NCI-H510A (cell line): ENCODE results near the gene ANGPTL5.
"Not testable (repeated sequence)": the region's sequence is repeated elsewhere in the genome, so short reads cannot be mapped to it uniquely, and the experiment has no call there.

Source experiments
- DNase-seq: peaks from one replicate; lab custom pipeline; 2025; lab: John Stamatoyannopoulos, UW

ANGPTL5 gene

GRCh38 chr11:101885631-101886030, 30.7 kb downstream of the ANGPTL5 start:
- DNase-seq, result no peak

GRCh38 chr11:101881586-101881985, 34.7 kb downstream of the ANGPTL5 start:
- DNase-seq, result no peak

- no peak for DNase-seq
These were observed 36.1 kb downstream of the ANGPTL5 start for GRCh38 chr11:101880222-101880621.

- no peak for DNase-seq
These were observed 44.0 kb downstream of the ANGPTL5 start for GRCh38 chr11:101872171-101872882.

- no peak for DNase-seq
These were observed 45.8 kb downstream of the ANGPTL5 start for GRCh38 chr11:101870510-101870909.

GRCh38 chr11:101867951-101868350, 48.4 kb downstream of the ANGPTL5 start:
- DNase-seq, result no peak

GRCh38 chr11:101866619-101867491, 49.5 kb downstream of the ANGPTL5 start:
- no peak for DNase-seq

- DNase-seq, result no peak
These were observed 52.2 kb downstream of the ANGPTL5 start for GRCh38 chr11:101864098-101864497.

- DNase-seq, result no peak
These were observed 53.0 kb downstream of the ANGPTL5 start for GRCh38 chr11:101863361-101863760.

- peak; percentile 10 for DNase-seq
These were observed 53.7 kb downstream of the ANGPTL5 start for GRCh38 chr11:101862391-101863233.

GRCh38 chr11:101860696-101861427, 55.5 kb downstream of the ANGPTL5 start:
- peak; percentile 56 for DNase-seq

- not testable (repeated sequence) for DNase-seq
These were observed 64.1 kb downstream of the ANGPTL5 start for GRCh38 chr11:101852260-101852659.

- no peak for DNase-seq
These were observed 68.1 kb downstream of the ANGPTL5 start for GRCh38 chr11:101848262-101848661.

GRCh38 chr11:101844608-101845007, 71.7 kb downstream of the ANGPTL5 start:
- DNase-seq, result no peak

- DNase-seq, result no peak
These were observed 75.6 kb downstream of the ANGPTL5 start for GRCh38 chr11:101840704-101841103.
